ENCODE data around the gene ERC2.

Gene ERC2

GRCh38 chr3:55766753-55767152 is 701.5 kb downstream of the ERC2 start:
- FAIRE-seq (no peak), DNase-seq (ENCODE audit: low spot score) (no peak)

- FAIRE-seq (no peak), DNase-seq (ENCODE audit: low spot score) (no peak)
Observed at GRCh38 chr3:55765906-55766701, 702.2 kb downstream of the ERC2 start.

GRCh38 chr3:55765398-55765797 is 702.9 kb downstream of the ERC2 start:
- DNase-seq (ENCODE audit: low spot score), result no peak
- FAIRE-seq, result no peak

- DNase-seq (ENCODE audit: low spot score), result no peak
- FAIRE-seq, result no peak
Observed at GRCh38 chr3:55756976-55757375, 711.3 kb downstream of the ERC2 start.

- no peak for DNase-seq (ENCODE audit: low spot score)
Observed at GRCh38 chr3:55755516-55756205, 712.6 kb downstream of the ERC2 start.

GRCh38 chr3:55752911-55753310 is 715.4 kb downstream of the ERC2 start:
- DNase-seq (ENCODE audit: low spot score) (no peak), FAIRE-seq (no peak)

More at GRCh38 chr3:55755516-55756205, 712.6 kb downstream of the ERC2 start:
- no peak for FAIRE-seq

GRCh38 chr3:55751730-55752129 is 716.5 kb downstream of the ERC2 start:
- FAIRE-seq, result no peak
- DNase-seq (ENCODE audit: low spot score), result no peak

GRCh38 chr3:55750525-55750924 is 717.7 kb downstream of the ERC2 start:
- peak; percentile 70 for DNase-seq (ENCODE audit: low spot score)
- peak; percentile 59 for FAIRE-seq

- no peak for DNase-seq (ENCODE audit: low spot score)
- FAIRE-seq, result no peak
Observed at GRCh38 chr3:55749036-55749435, 719.2 kb downstream of the ERC2 start.

- DNase-seq (ENCODE audit: low spot score), result no peak
- FAIRE-seq, result no peak
Observed at GRCh38 chr3:55746808-55747413, 721.4 kb downstream of the ERC2 start.

- no peak for DNase-seq (ENCODE audit: low spot score)
- FAIRE-seq, result no peak
Observed at GRCh38 chr3:55742832-55743136, 725.5 kb downstream of the ERC2 start.

GRCh38 chr3:55742022-55742831 is 726.0 kb downstream of the ERC2 start:
- no peak for DNase-seq (ENCODE audit: low spot score)
- no peak for FAIRE-seq

- no peak for DNase-seq (ENCODE audit: low spot score)
- FAIRE-seq, result no peak
Observed at GRCh38 chr3:55737186-55737585, 731.1 kb downstream of the ERC2 start.

- DNase-seq (ENCODE audit: low spot score) (no peak), FAIRE-seq (no peak)
Observed at GRCh38 chr3:55735976-55736375, 732.3 kb downstream of the ERC2 start.

GRCh38 chr3:55731741-55732140 is 736.5 kb downstream of the ERC2 start:
- no peak for DNase-seq (ENCODE audit: low spot score)
- no peak for FAIRE-seq

- FAIRE-seq (no peak), DNase-seq (ENCODE audit: low spot score) (no peak)
Observed at GRCh38 chr3:55729546-55729945, 738.7 kb downstream of the ERC2 start.

GRCh38 chr3:55728461-55729100 is 739.7 kb downstream of the ERC2 start:
- DNase-seq (ENCODE audit: low spot score), result no peak
- no peak for FAIRE-seq

- DNase-seq (ENCODE audit: low spot score) (no peak), FAIRE-seq (no peak)
Observed at GRCh38 chr3:55726501-55726775, 741.8 kb downstream of the ERC2 start.

GRCh38 chr3:55725681-55726500 is 742.4 kb downstream of the ERC2 start:
- no peak for FAIRE-seq
- no peak for DNase-seq (ENCODE audit: low spot score)

- DNase-seq (ENCODE audit: low spot score), result no peak
- FAIRE-seq, result no peak
Observed at GRCh38 chr3:55724821-55725220, 743.4 kb downstream of the ERC2 start.

- DNase-seq (ENCODE audit: low spot score), result no peak
- no peak for FAIRE-seq
Observed at GRCh38 chr3:55724407-55724784, 743.9 kb downstream of the ERC2 start.

Measured in urothelium cell line (cell line).